ENCODE results near the gene VARS2.

VARS2 gene

DNA sequence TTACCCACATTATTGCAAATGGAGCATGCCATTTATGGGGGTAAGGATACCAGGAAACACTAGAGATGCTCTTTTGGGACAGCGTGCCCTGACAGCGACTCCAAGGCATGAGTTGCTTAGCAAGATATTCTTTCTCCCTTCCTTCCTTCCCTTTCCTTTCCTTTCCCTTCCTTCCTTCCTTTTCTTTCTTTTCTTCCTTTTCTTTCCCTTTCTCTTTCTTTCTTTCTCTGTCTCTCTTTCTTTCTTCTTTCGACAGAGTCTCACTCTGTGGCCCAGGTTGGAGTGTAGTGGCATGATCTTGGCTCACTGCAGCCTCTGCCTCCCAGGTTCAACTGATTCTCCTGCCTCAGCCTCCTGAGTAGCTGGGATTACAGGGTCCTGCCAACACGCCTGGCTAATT is 30.0 kb downstream of the VARS2 start:
- Mint-ChIP-seq H3K36me3 (ENCODE audit: low read depth) (no peaks in the 10 kb centered on the region), H3K4me1 (peaks cover 13% of the 10 kb centered on the region), H3K4me3 (no peak overlapping the region), H3K27ac (no peak overlapping the region), H3K27me3 (ENCODE audit: low read depth, poor library complexity) (peaks cover 64% of the 10 kb centered on the region), H3K9me3 (peaks cover 6% of the 10 kb centered on the region)
- no peak for DNase-seq
- TF ChIP-seq, protein P1, sequence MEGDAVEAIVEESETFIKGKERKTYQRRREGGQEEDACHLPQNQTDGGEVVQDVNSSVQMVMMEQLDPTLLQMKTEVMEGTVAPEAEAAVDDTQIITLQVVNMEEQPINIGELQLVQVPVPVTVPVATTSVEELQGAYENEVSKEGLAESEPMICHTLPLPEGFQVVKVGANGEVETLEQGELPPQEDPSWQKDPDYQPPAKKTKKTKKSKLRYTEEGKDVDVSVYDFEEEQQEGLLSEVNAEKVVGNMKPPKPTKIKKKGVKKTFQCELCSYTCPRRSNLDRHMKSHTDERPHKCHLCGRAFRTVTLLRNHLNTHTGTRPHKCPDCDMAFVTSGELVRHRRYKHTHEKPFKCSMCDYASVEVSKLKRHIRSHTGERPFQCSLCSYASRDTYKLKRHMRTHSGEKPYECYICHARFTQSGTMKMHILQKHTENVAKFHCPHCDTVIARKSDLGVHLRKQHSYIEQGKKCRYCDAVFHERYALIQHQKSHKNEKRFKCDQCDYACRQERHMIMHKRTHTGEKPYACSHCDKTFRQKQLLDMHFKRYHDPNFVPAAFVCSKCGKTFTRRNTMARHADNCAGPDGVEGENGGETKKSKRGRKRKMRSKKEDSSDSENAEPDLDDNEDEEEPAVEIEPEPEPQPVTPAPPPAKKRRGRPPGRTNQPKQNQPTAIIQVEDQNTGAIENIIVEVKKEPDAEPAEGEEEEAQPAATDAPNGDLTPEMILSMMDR (IDR thresholded peaks at IDR 0.05): no peak

DNA sequence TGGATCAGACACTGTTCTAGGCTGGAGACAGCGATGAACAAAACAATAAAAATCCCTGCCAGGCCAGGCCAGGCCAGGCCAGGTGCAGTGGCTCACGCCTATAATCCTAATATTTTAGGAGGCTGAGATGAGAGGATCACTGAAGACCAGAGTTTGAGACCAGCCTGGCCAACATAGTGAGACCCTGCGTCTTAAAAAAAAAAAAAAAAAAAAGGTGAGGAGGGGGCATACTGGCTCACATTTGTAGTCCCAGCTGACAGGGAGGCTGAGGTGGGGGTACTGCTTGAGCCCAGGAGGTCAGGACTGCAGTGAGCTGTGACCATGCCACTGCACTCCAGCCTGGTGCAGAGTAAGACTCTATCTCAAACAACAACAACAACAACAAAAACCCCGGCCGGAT is 31.2 kb downstream of the VARS2 start:
- TF ChIP-seq, protein P1 (IDR thresholded peaks at IDR 0.05): no peak
- peaks cover 16% of the 10 kb centered on the region for H3K9me3 Mint-ChIP-seq
- H3K27me3 Mint-ChIP-seq (ENCODE audit: low read depth, poor library complexity): peaks cover 66% of the 10 kb centered on the region
- no peak overlapping the region for H3K4me3 Mint-ChIP-seq
- H3K4me1 Mint-ChIP-seq: peaks cover 13% of the 10 kb centered on the region
- no peak for DNase-seq
- no peak overlapping the region for H3K27ac Mint-ChIP-seq
- no peaks in the 10 kb centered on the region for H3K36me3 Mint-ChIP-seq (ENCODE audit: low read depth)

DNA sequence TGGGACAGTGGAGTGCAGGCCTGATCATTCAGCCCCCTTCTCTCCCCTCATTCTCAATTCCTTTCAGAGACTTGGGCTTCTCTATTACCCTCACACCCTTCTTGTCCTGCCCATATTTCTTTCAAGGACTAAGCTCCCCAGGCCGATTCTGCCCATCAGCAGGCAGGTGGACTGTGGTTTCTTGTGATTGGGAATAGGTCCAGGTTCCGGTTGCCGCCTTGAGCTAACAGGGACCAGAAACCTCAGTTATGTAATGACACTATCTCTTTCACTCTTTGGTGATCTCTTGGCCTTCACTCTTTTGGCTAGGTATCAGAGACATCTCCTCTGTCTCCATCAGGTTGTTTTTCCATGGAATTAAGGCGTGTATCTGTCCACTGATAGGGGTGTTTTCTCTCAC is 33.2 kb downstream of the VARS2 start:
- TF ChIP-seq, protein P1 (IDR thresholded peaks at IDR 0.05): no peak

DNA sequence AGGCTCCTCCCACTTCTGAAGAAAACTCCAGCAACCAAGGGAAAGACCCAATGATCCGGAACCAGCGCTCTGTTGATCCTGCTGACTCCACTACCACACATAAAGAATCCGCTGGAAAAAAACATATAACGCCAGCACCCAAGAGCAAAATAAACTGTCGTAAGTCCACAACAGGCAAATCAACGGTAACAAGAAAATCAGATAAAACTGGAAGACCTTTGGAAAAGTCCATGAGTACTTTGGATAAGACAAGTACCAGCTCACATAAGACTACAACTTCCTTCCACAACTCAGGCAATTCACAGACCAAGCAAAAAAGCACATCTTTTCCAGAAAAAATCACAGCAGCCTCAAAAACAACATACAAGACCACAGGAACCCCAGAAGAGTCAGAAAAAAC is 34.8 kb downstream of the VARS2 start:
- Mint-ChIP-seq H3K4me3 (no peak overlapping the region), H3K27ac (no peak overlapping the region), H3K36me3 (ENCODE audit: low read depth) (no peaks in the 10 kb centered on the region), H3K9me3 (peaks cover 27% of the 10 kb centered on the region), H3K4me1 (peaks cover 7% of the 10 kb centered on the region), H3K27me3 (ENCODE audit: low read depth, poor library complexity) (peaks cover 83% of the 10 kb centered on the region)
- DNase-seq: no peak
- TF ChIP-seq, protein P1 (IDR thresholded peaks at IDR 0.05): no peak

More for the DNA sequence above, 33.2 kb downstream of the VARS2 start:
- peaks cover 81% of the 10 kb centered on the region for H3K27me3 Mint-ChIP-seq (ENCODE audit: low read depth, poor library complexity)
- H3K27ac Mint-ChIP-seq: no peak overlapping the region
- H3K9me3 Mint-ChIP-seq: peaks cover 27% of the 10 kb centered on the region
- no peak overlapping the region for H3K4me3 Mint-ChIP-seq
- H3K4me1 Mint-ChIP-seq: peaks cover 13% of the 10 kb centered on the region
- H3K36me3 Mint-ChIP-seq (ENCODE audit: low read depth): no peaks in the 10 kb centered on the region
- DNase-seq: no peak

DNA sequence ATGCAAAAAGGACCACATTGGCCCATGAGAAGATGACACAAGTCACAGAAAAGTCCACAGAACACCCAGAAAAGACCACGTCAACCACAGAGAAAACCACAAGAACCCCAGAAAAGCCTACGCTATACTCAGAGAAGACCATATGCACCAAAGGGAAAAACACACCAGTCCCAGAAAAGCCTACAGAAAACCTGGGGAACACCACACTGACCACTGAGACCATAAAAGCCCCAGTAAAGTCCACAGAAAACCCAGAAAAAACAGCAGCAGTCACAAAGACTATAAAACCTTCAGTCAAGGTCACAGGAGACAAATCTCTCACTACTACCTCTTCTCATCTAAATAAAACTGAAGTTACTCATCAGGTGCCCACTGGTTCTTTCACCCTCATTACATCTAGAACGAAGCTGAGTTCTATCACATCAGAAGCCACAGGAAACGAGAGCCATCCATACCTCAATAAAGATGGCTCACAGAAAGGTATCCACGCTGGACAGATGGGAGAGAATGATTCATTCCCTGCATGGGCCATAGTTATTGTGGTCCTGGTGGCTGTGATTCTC is 38.0 kb downstream of the VARS2 start:
- Mint-ChIP-seq H3K36me3 (ENCODE audit: low read depth) (no peaks in the 10 kb centered on the region), H3K9me3 (peaks cover 27% of the 10 kb centered on the region), H3K27ac (no peak overlapping the region), H3K4me3 (no peak overlapping the region), H3K4me1 (peaks cover 31% of the 10 kb centered on the region), H3K27me3 (ENCODE audit: low read depth, poor library complexity) (peaks cover 89% of the 10 kb centered on the region)
- TF ChIP-seq, protein P1 (IDR thresholded peaks at IDR 0.05): no peak
- no peak for DNase-seq

DNA sequence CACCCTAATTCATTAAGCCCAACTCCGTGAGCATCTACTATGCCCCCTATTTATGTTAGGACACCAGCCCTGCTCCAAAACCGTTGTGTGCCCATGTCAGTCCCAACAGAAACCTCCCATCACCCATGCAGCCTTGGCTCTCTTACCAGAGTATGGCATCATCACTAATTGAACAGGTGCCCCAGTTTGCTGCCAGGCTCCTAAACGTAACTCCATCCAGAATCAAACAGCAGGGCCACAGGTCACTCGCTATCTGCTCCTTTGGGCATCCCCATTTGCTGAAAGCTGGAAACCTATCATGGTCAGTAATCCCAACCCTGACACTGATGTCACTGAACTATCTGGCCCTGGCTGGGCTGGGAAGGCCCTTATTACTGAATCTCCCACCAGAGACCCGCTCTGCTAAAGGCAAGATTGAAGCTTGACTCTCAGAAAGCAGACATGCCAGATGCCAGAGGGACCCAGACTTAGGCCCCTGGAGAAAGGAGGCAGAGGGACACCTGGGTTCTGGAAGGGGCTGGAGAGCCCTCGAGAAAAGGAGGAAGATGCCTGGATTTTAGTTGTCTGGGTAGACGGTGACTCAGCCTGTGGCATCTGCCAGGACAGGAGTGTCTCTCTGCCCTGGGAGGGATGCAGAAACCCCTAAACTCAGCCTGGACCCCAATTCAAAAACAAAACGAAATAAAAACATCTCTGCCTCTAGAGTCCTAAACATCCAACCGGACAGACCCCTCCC is 40.8 kb downstream of the VARS2 start:
- Mint-ChIP-seq H3K4me1 (peaks cover 39% of the 10 kb centered on the region), H3K4me3 (peak overlapping the region; percentile 76), H3K27me3 (ENCODE audit: low read depth, poor library complexity) (peaks cover 85% of the 10 kb centered on the region), H3K9me3 (peaks cover 16% of the 10 kb centered on the region), H3K36me3 (ENCODE audit: low read depth) (no peaks in the 10 kb centered on the region), H3K27ac (peak overlapping the region; percentile 37)
- TF ChIP-seq, protein P1 (IDR thresholded peaks at IDR 0.05): no peak
- DNase-seq: no peak

All from nephron progenitor cell (in vitro differentiated cells).